ENCODE results near the gene CILP2.

DNA sequence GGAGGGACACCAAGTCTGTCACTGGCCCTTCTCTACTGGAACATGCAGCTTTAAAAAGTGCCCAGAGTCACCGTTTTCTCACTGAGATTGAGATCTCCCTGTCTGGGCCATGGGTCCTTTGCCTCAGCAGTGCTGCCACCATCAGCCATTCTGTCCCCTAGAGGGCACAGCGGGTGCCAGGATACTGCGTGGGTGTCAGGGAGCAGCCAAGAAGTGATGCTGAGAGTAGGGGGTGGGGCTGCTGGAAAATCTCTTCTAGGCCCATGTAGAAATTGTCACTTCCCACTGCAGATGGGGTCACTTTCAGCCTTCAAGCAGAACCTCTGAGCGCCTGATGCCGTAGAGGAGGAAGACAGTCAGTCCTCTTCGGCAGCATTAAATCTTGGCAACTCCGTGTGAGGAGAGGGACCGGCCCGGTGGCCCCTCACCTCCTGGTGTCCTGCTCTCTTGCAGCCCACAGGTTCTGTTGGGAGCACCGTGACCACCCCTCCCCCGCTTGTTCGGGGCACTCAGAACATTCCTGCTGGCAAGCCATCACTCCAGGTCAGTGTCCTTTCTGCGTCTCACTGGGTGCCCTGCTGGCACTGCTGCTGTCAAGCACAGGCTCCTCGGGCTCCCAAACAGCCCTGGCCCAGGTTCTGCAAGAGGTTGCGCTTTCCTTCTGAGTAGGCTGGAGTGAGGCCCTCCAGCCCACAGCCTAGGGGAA is 44.1 kb upstream of the CILP2 start:
- TF ChIP-seq, protein P1, sequence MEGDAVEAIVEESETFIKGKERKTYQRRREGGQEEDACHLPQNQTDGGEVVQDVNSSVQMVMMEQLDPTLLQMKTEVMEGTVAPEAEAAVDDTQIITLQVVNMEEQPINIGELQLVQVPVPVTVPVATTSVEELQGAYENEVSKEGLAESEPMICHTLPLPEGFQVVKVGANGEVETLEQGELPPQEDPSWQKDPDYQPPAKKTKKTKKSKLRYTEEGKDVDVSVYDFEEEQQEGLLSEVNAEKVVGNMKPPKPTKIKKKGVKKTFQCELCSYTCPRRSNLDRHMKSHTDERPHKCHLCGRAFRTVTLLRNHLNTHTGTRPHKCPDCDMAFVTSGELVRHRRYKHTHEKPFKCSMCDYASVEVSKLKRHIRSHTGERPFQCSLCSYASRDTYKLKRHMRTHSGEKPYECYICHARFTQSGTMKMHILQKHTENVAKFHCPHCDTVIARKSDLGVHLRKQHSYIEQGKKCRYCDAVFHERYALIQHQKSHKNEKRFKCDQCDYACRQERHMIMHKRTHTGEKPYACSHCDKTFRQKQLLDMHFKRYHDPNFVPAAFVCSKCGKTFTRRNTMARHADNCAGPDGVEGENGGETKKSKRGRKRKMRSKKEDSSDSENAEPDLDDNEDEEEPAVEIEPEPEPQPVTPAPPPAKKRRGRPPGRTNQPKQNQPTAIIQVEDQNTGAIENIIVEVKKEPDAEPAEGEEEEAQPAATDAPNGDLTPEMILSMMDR (tag by site-specific recombination; IDR thresholded peaks at IDR 0.05): no peak
- no peak for TF ChIP-seq PRDM2 (tag by site-specific recombination; IDR thresholded peaks at IDR 0.05; ENCODE audit: borderline replicate concordance)
- no peak for TF ChIP-seq ZNF24 (tag by site-specific recombination; IDR thresholded peaks at IDR 0.05)
- no peak for TF ChIP-seq PATZ1 (tag by site-specific recombination; IDR thresholded peaks at IDR 0.05)
- no peak for TF ChIP-seq ZSCAN23 (tag by site-specific recombination; IDR thresholded peaks at IDR 0.05)
- TF ChIP-seq ZNF155 (tag by site-specific recombination; IDR thresholded peaks at IDR 0.05): no peak
